ENCODE data around the gene STK38. TPM values are rescaled to one million over a fixed set of nuclear protein-coding genes. Genes with fewer than 3 reads are reported as not detected.

Gene STK38
- total RNA-seq, 2 experiments from 2014 or later = 22.9 to 23.4 TPM

GRCh38 chr6:36581716-36582115, 34.4 kb upstream of the STK38 start:
- CTCF ChIA-PET = interaction anchor here (1.1 kb wide), 1 partner anchor 15 kb away, joined by 3 read pairs; no protein-coding TSS in a partner anchor

GRCh38 chr6:36580184-36580526, 32.9 kb upstream of the STK38 start:
- ATAC-seq = no peak
- Mint-ChIP-seq H3K4me3 (no peak overlapping the region), H3K27me3 (no peaks in the 10 kb centered on the region), H3K36me3 (ENCODE audit: low read depth) (no peaks in the 10 kb centered on the region), H3K27ac (no peak overlapping the region), H3K9me3 (no peaks in the 10 kb centered on the region), H3K4me1 (ENCODE audit: low read depth) (peaks cover 4% of the 10 kb centered on the region)
- ChIA-PET POLR2A (interaction anchor here (0.8 to 1.1 kb wide), 3 partner anchors 15 to 358 kb away, joined by 3 to 4 read pairs (median 3); no protein-coding TSS in a partner anchor), CTCF (interaction anchor here (1.0 to 1.8 kb wide), 5 partner anchors 15 to 157 kb away, joined by 3 to 4 read pairs (median 3); no protein-coding TSS in a partner anchor)
- TF ChIP-seq CTCF (IDR thresholded peaks at IDR 0.05) = no peak
- intact Hi-C loops (cut with micrococcal nuclease) = no loop called here
- no peak for DNase-seq

More at GRCh38 chr6:36581716-36582115, 34.4 kb upstream of the STK38 start:
- no peak for DNase-seq
- H3K36me3 Mint-ChIP-seq (ENCODE audit: low read depth) = no peaks in the 10 kb centered on the region
- H3K27me3 Mint-ChIP-seq = no peaks in the 10 kb centered on the region
- H3K4me1 Mint-ChIP-seq (ENCODE audit: low read depth) = peaks cover 4% of the 10 kb centered on the region
- no peak for TF ChIP-seq CTCF (IDR thresholded peaks at IDR 0.05)
- no peak for ATAC-seq
- H3K4me3 Mint-ChIP-seq = no peak overlapping the region
- intact Hi-C loops (cut with micrococcal nuclease) = no loop called here
- POLR2A ChIA-PET = interaction anchor here (1.2 to 1.7 kb wide), 3 partner anchors 12 to 17 kb away, joined by 4 read pairs; partner anchors contain the start of gene SRSF3
- no peak overlapping the region for H3K27ac Mint-ChIP-seq
- no peaks in the 10 kb centered on the region for H3K9me3 Mint-ChIP-seq

DNA sequence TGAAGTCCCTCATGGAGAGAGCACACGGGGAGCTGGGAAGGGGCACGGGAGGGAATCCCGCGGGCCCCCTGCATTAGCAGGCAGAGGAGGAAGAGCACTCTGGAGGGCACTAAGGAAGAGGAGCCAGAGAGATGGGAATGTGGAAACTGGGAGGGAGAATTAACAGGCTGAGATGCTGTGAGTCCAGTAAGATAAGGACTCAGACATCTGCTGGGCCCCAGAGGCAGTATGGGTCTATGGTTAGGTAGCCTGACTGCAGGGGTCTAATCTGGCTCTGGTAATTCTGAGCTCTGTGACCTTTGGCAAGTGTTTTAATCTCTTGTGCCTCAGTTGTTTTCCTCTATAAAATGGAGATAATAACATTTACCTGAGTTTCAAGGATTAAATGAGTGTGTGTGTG, 31.2 kb upstream of the STK38 start:
- DNase-seq = no peak
- ChIA-PET CTCF (no interaction called here), POLR2A (interaction anchor here (1.2 kb wide), 1 partner anchor 13 kb away, joined by 3 read pairs; no protein-coding TSS in a partner anchor)
- no peaks in the 10 kb centered on the region for H3K27me3 Mint-ChIP-seq
- H3K4me1 Mint-ChIP-seq (ENCODE audit: low read depth) = peaks cover 4% of the 10 kb centered on the region
- no peaks in the 10 kb centered on the region for H3K9me3 Mint-ChIP-seq
- no peak overlapping the region for H3K4me3 Mint-ChIP-seq
- no peak for ATAC-seq
- no peaks in the 10 kb centered on the region for H3K36me3 Mint-ChIP-seq (ENCODE audit: low read depth)
- H3K27ac Mint-ChIP-seq = no peak overlapping the region
- no peak for TF ChIP-seq CTCF (IDR thresholded peaks at IDR 0.05)
- intact Hi-C loops (cut with micrococcal nuclease) = no loop called here

DNA sequence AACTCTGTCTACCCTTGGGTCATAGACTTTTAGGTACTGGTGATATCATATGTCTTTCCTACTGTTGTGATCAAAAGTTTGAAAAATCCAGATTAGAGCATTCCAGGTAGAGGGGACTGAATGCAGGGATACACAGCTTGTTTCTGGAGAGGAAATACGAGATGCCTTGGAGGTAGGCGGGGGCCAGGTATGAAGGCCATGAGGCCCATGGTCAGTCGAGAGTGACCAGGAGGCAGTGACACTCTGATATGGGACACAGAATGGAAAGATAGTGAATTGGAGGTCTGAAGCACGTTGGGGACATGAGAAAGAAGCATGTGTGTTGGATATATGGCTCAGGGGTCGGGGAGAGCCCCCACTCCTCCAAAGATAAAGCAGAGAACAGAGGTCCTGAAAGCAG, 30.8 kb upstream of the STK38 start:
- ChIA-PET POLR2A (no interaction called here), CTCF (interaction anchor here (1.5 kb wide), 1 partner anchor 156 kb away, joined by 4 read pairs; no protein-coding TSS in a partner anchor)
- no peak for TF ChIP-seq CTCF (IDR thresholded peaks at IDR 0.05)
- no peak for DNase-seq
- no peak for ATAC-seq
- Mint-ChIP-seq H3K27ac (no peak overlapping the region), H3K9me3 (no peaks in the 10 kb centered on the region), H3K27me3 (no peaks in the 10 kb centered on the region), H3K4me3 (no peak overlapping the region), H3K4me1 (ENCODE audit: low read depth) (peaks cover 4% of the 10 kb centered on the region), H3K36me3 (ENCODE audit: low read depth) (no peaks in the 10 kb centered on the region)
- intact Hi-C loops (cut with micrococcal nuclease) = no loop called here

DNA sequence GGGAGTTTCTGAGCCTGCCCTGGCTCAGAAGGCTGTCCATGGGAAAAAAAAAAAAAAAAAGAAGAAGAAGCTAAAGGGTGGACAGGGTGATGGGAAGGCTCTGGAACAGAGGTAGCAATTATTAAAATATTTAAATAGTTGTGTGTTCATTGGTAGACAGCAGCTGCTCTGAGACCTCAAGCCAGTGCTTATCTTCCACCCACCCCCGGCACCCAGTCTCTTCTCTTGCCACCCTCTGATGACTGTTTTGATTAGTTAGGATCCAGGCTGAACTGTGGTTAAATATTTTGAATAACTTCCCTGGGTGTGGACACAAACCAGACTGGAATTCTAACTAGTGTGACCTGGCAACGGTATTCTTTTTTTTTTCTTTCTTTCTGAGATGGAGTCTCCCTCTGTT, 30.0 kb upstream of the STK38 start:
- Mint-ChIP-seq H3K4me1 (ENCODE audit: low read depth) (peaks cover 4% of the 10 kb centered on the region), H3K4me3 (no peak overlapping the region), H3K27ac (no peak overlapping the region), H3K36me3 (ENCODE audit: low read depth) (no peaks in the 10 kb centered on the region), H3K27me3 (no peaks in the 10 kb centered on the region), H3K9me3 (no peaks in the 10 kb centered on the region)
- TF ChIP-seq CTCF (IDR thresholded peaks at IDR 0.05) = no peak
- CTCF ChIA-PET = interaction anchor here (1.5 kb wide), 1 partner anchor 155 kb away, joined by 4 read pairs; no protein-coding TSS in a partner anchor
- intact Hi-C loops (cut with micrococcal nuclease) = no loop called here
- ATAC-seq (no peak), DNase-seq (no peak)
- POLR2A ChIA-PET = interaction anchor here (1.2 kb wide), 1 partner anchor 153 kb away, joined by 4 read pairs; no protein-coding TSS in a partner anchor
